Hepatocyte (in vitro differentiated cells): Measurements from ENCODE around the gene VPS54.

Source experiments
- EZH2 ChIP-seq: fragments of 200-600 bp; sonication (generic); IDR thresholded peaks from 2 replicates; pipeline ENCODE4 v1.6.1; 2016; ENCODE audit warnings: antibody characterized with exemption, mild to moderate bottlenecking, borderline replicate concordance
- EZH2phosphoT487 ChIP-seq: fragments of 200-600 bp; sonication (generic); IDR thresholded peaks from one replicate; pipeline ENCODE4 v1.6.1; 2018; ENCODE audit warnings: antibody characterized with exemption, mild to moderate bottlenecking, low read depth, moderate library complexity; ENCODE audit not compliant: unreplicated experiment, severe bottlenecking
- TF ChIP-seq, protein P1 (sequence below): fragments of 200-600 bp; sonication (generic); IDR thresholded peaks from 2 replicates; pipeline ENCODE4 v1.5.1; 2016; ENCODE audit warnings: antibody characterized with exemption, mild to moderate bottlenecking; ENCODE audit not compliant: poor library complexity

DNA sequence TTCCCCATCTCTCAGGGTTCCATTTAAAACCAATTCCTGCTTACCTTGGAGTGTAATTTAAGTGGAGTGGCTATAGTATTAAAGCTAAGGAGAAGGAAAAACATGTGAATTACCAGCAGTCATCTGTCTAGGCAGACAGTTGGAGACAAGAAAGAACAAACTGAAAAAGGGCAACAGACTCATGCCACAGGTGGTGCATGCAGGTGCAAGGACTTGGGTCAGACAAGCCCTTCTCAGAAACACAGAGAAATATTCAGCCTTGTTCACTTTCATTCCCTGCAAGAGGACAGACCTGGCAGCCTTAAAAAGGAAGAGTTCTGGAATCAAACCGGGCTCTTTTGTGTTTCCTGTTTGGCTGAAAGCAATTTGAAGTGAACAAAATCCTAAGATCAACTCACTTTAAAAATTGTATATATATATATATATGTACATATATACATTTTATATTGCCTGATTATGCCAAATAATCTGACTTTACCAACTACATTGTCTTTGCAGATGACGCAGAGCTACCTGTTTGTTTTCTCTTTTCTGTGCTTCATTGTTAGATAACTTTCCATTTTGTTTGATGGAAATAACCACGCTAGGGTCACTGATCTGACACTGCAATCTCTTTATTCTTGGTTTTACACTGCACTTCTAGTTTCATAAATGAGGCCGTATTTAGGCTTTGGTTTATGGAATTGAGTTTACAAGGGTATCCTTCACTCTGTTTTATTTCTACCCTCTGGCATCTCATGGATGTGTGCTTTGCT is 35.1 kb upstream of the VPS54 start:
- TF ChIP-seq, protein P1, sequence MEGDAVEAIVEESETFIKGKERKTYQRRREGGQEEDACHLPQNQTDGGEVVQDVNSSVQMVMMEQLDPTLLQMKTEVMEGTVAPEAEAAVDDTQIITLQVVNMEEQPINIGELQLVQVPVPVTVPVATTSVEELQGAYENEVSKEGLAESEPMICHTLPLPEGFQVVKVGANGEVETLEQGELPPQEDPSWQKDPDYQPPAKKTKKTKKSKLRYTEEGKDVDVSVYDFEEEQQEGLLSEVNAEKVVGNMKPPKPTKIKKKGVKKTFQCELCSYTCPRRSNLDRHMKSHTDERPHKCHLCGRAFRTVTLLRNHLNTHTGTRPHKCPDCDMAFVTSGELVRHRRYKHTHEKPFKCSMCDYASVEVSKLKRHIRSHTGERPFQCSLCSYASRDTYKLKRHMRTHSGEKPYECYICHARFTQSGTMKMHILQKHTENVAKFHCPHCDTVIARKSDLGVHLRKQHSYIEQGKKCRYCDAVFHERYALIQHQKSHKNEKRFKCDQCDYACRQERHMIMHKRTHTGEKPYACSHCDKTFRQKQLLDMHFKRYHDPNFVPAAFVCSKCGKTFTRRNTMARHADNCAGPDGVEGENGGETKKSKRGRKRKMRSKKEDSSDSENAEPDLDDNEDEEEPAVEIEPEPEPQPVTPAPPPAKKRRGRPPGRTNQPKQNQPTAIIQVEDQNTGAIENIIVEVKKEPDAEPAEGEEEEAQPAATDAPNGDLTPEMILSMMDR: no peak
- no peak for TF ChIP-seq EZH2
- no peak for TF ChIP-seq EZH2phosphoT487
